Lower lobe of right lung (tissue), 2 donors: ENCODE data around the gene SLC38A10. TPM values are rescaled to one million over a fixed set of nuclear protein-coding genes. Genes with fewer than 3 reads are reported as not detected.

Experiments used
- ATAC-seq, 2 donors: fragments of 200-7000 bp; cut with Tn5 transposase; one replicate each; pipeline ENCODE4 v1.9.1; 2020 to 2022; ENCODE audit warnings: mild to moderate bottlenecking in 2 of 2, moderate library complexity in 2 of 2
- DNase-seq: peaks from one replicate; pipeline ENCODE4 v3.0.0-alpha.2; 2020
- H3K27ac ChIP-seq: fragments of 200-600 bp; one replicate; pipeline ENCODE4 v1.8.0; 2022
- H3K27me3 ChIP-seq: fragments of 200-600 bp; one replicate; pipeline ENCODE4 v1.8.0; 2022; ENCODE audit warnings: low read depth
- H3K36me3 ChIP-seq: fragments of 200-600 bp; one replicate; pipeline ENCODE4 v1.8.0; 2022; ENCODE audit warnings: mild to moderate bottlenecking
- H3K4me1 ChIP-seq: fragments of 200-600 bp; one replicate; pipeline ENCODE4 v1.8.0; 2022
- H3K4me3 ChIP-seq: fragments of 200-600 bp; one replicate; pipeline ENCODE4 v1.8.0; 2022; ENCODE audit warnings: mild to moderate bottlenecking
- H3K9me3 ChIP-seq: fragments of 200-600 bp; one replicate; pipeline ENCODE4 v1.8.0; 2022
- intact Hi-C: fragments of 100-400 bp; cut with DNase I; formaldehyde crosslinking; loops from one replicate; pipeline ENCODE4 v1.11.0; 2022
- total RNA-seq: library from RNA; stranded (reverse); fragmentation: NEBNext Ultra II Directional; extraction: Animal tissue kit (Norgen Biotek cat#: 25700); gene quantifications from one replicate; pipeline ENCODE4 v1.2.1, GENCODE V29; 2021
- TF ChIP-seq, protein P1 (sequence below): fragments of 200-600 bp; IDR thresholded peaks from one replicate; pipeline ENCODE4 v1.8.0; 2022; ENCODE audit warnings: antibody characterized with exemption, mild to moderate bottlenecking
- donor health status: DM: no; HTN: yes; CAD: no; lungs with severe emphysema.

SLC38A10 gene
- total RNA-seq, 1 donor from 2014 or later, result 98.1 TPM

DNA sequence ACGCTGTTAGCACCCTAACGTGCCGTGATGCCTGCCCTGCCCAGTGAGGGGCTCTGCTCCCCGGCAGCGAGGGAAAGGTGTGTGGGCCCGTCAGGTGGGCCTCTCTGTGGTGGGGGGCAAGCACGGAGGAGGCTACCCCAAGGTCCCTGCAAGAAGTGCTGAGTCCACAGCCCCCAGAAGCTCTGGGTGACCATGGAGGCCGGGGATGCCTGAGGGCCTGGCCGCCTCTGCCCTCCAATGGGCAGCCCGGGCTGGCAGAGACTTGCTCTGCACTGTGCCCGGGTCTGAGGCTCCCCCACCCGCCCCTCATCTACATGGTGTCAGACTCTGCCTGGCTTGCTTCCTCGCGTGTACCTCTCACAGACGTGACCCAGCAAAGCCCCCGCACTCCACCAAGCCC lies 12.2 kb downstream of the SLC38A10 start:
- Histone ChIP-seq H3K36me3 (peaks cover 71% of the 10 kb centered on the region), H3K27ac (no peak overlapping the region), H3K9me3 (no peaks in the 10 kb centered on the region), H3K27me3 (no peaks in the 10 kb centered on the region), H3K4me1 (peaks cover 41% of the 10 kb centered on the region), H3K4me3 (no peak overlapping the region)
- TF ChIP-seq, protein P1, sequence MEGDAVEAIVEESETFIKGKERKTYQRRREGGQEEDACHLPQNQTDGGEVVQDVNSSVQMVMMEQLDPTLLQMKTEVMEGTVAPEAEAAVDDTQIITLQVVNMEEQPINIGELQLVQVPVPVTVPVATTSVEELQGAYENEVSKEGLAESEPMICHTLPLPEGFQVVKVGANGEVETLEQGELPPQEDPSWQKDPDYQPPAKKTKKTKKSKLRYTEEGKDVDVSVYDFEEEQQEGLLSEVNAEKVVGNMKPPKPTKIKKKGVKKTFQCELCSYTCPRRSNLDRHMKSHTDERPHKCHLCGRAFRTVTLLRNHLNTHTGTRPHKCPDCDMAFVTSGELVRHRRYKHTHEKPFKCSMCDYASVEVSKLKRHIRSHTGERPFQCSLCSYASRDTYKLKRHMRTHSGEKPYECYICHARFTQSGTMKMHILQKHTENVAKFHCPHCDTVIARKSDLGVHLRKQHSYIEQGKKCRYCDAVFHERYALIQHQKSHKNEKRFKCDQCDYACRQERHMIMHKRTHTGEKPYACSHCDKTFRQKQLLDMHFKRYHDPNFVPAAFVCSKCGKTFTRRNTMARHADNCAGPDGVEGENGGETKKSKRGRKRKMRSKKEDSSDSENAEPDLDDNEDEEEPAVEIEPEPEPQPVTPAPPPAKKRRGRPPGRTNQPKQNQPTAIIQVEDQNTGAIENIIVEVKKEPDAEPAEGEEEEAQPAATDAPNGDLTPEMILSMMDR, result no peak
- intact Hi-C loops, result no loop called here
- ATAC-seq (no peak), DNase-seq (no peak)

DNA sequence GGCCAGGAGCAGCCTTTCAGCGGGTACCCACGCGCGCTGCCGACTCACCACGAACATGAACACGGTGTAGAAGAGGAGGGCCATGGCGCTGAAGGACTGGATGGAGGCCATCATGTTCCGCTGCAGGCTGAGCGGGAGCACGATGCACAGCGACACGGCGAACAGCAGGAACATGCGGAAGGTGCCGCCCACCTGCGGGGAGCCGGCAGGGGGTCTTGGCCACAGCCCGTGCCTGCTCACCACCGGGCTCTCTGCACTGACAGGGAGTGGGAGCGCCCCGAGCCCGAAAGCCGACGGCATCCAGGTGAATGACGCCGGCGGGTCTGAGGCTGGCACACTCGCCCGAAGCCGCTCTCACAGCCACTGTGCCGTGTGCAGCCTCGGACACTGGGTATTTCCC lies 13.0 kb downstream of the SLC38A10 start:
- intact Hi-C loops, result no loop called here
- TF ChIP-seq, protein P1, result no peak
- Histone ChIP-seq H3K9me3 (no peaks in the 10 kb centered on the region), H3K36me3 (peaks cover 67% of the 10 kb centered on the region), H3K4me1 (peaks cover 41% of the 10 kb centered on the region), H3K27ac (no peak overlapping the region), H3K4me3 (no peak overlapping the region), H3K27me3 (no peaks in the 10 kb centered on the region)
- DNase-seq (no peak), ATAC-seq (no peak)

DNA sequence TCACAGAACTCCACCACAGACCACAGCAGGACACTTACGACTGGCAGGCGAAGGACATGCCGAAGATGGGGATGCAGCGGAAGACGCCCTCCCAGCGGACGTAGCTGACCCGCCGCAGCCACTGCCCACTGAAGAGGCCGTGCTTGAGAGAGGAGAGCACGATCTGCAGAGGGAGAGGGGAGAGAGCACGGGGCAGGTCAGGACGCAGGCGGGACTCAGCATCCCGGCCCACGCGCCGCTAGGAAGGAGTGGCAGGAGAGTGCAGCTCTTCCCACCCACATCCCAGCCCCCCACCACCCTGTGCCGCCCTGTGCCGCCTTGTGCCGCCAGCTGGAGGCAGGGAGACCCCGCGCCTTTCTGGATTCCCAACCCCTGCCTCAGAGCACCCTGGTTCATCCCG lies 14.5 kb downstream of the SLC38A10 start:
- no peaks in the 10 kb centered on the region for H3K27me3 ChIP-seq
- ATAC-seq, result no peak
- H3K4me3 ChIP-seq, result no peak overlapping the region
- H3K27ac ChIP-seq, result no peak overlapping the region
- H3K9me3 ChIP-seq, result no peaks in the 10 kb centered on the region
- TF ChIP-seq, protein P1, result no peak
- peaks cover 81% of the 10 kb centered on the region for H3K36me3 ChIP-seq
- DNase-seq, result no peak
- H3K4me1 ChIP-seq, result peaks cover 34% of the 10 kb centered on the region
- intact Hi-C loops, result no loop called here

DNA sequence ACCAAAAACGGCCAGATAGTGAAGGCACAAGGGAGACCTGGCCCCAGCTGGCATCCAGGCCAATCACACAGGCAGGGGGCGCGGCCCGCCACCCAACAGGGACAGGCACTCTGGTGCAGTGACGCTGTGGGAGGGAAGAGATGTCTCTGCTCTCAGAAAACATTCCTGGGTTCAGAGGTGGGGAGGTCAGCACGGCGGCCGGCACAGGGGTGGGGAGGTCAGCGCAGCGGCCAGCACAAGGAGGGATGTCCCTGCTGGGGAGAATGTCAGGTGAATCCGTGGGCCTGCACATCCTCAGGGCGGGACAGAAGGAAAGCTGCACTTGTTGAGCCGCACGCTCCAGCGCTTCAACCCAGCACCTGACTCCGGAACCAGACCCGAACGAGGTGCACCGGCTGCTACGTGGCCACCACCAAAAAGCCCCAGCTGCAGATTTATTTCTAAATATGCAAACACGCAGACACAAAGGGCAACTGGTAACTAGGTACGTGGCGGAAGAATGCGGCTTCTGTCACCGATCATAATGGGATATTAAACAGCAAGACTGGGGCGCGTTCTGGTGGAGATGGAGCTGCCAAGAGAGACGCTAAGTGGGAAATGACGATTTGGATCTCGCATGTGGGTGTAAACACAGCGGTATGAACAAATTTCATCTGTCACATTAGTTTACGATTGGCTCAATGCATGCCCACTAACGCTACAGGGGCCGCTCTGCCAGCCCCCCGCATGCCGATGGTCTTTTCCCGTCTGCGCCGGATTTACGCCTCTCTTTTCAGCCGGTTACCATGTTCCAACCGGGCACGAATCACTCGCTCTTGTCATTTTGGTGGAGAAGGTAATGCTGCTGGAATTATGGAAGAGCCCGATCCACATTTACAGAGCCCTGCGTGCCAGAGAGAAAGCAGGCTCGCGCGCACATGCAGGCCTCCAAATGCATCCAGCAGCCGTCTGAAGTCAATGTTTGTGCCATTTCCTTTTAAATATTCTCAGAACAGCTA lies 15.5 kb downstream of the SLC38A10 start:
- ATAC-seq, result no peak
- TF ChIP-seq, protein P1, result no peak
- Histone ChIP-seq H3K9me3 (no peaks in the 10 kb centered on the region), H3K27ac (peak overlapping the region; percentile 66), H3K27me3 (no peaks in the 10 kb centered on the region), H3K4me1 (peaks cover 27% of the 10 kb centered on the region), H3K4me3 (no peak overlapping the region), H3K36me3 (peaks cover 86% of the 10 kb centered on the region)
- intact Hi-C loops, result no loop called here
- DNase-seq, result no peak

DNA sequence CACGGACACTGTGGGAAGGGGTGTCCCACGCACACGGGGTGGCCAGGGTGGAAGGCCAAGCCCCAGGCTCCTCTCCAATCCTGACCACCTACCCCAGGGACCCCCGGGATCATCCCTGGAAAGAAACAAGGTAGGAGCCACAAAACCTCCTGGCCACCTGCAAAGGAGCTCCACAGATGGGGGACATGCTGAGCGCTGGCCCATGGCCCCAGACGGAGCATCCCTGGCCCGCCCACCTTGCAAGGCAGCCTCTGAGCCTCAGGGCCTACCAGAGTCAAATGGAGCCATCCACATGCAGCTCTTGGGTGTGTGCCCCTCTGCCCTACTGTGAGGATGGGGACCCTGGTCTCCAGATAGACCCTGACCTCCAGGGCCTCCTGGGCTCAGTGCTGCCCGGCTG lies 16.3 kb downstream of the SLC38A10 start:
- no peaks in the 10 kb centered on the region for H3K9me3 ChIP-seq
- peak overlapping the region; percentile 66 for H3K27ac ChIP-seq
- peaks cover 86% of the 10 kb centered on the region for H3K36me3 ChIP-seq
- intact Hi-C loops, result no loop called here
- no peaks in the 10 kb centered on the region for H3K27me3 ChIP-seq
- TF ChIP-seq, protein P1, result no peak
- H3K4me1 ChIP-seq, result peaks cover 27% of the 10 kb centered on the region
- DNase-seq (no peak), ATAC-seq (no peak)
- no peak overlapping the region for H3K4me3 ChIP-seq
